IMR-90 (cell line): ENCODE results near the gene CKB. TPM values are rescaled to one million over a fixed set of nuclear protein-coding genes. Genes with fewer than 3 reads are reported as not detected.

Experiments used
- ATAC-seq: fragments of 200-7000 bp; cut with Tn5 transposase; 2 replicates; pipeline ENCODE4 v1.9.1; 2020; ENCODE audit warnings: low read depth, mild to moderate bottlenecking, moderate library complexity
- BruUV-seq: library from RNA; stranded (reverse); fragments of 400-500 nt; replicated peaks from 2 replicates; lab custom pipeline; 2021; lab: Mats Ljungman, UMichigan
- CTCF ChIA-PET: fragments of 300-600 bp; formaldehyde crosslinking; extraction: SDS; loops from one replicate; lab custom pipeline; 2021; ENCODE audit warnings: antibody characterized with exemption; lab: Yijun Ruan, JAX
- POLR2A ChIA-PET: fragments of 300-600 bp; sonication (Branson Sonifier 250); formaldehyde crosslinking; loops from one replicate; lab custom pipeline; 2022; ENCODE audit warnings: antibody characterized with exemption; ENCODE audit not compliant: unreplicated experiment; lab: Charles Lee
- DNase-seq: peaks from one replicate; pipeline ENCODE4 v3.0.0; 2013
- H2AFZ ChIP-seq: replicated peaks from 2 replicates; pipeline ENCODE3; 2013; ENCODE audit warnings: low read length, mild to moderate bottlenecking; ENCODE audit not compliant: poor library complexity
- H2AK5ac ChIP-seq: 2 replicates; pipeline ENCODE4 v1.6.1; 2013; ENCODE audit warnings: low read depth, low read length, inconsistent platforms
- H2AK9ac ChIP-seq: replicated peaks from 2 replicates; pipeline ENCODE3; 2013; ENCODE audit warnings: mild to moderate bottlenecking, low read depth, low read length, moderate library complexity; ENCODE audit not compliant: poor library complexity
- H2BK120ac ChIP-seq: 2 replicates; pipeline ENCODE4 v1.6.1; 2013; ENCODE audit warnings: low read depth, low read length, inconsistent platforms
- H2BK15ac ChIP-seq: 3 replicates; pipeline ENCODE4 v1.6.1; 2013; ENCODE audit warnings: low read depth, low read length, inconsistent platforms
- H2BK20ac ChIP-seq: 2 replicates; pipeline ENCODE4 v1.6.1; 2013; ENCODE audit warnings: low read depth, mild to moderate bottlenecking, inconsistent platforms, low read length, moderate library complexity
- H2BK5ac ChIP-seq: 2 replicates; pipeline ENCODE4 v1.6.1; 2013; ENCODE audit warnings: mild to moderate bottlenecking, low read depth, low read length, inconsistent platforms; ENCODE audit not compliant: poor library complexity, severe bottlenecking
- H3K14ac ChIP-seq: replicated peaks from 2 replicates; pipeline ENCODE4 v1.6.1; 2013; ENCODE audit warnings: low read depth, low read length, inconsistent platforms
- H3K18ac ChIP-seq: 2 replicates; pipeline ENCODE4 v1.6.1; 2013; ENCODE audit warnings: low read depth, low read length, control low read depth
- H3K23ac ChIP-seq: 2 replicates; pipeline ENCODE4 v1.6.1; 2013; ENCODE audit warnings: low read depth, low read length, inconsistent platforms
- H3K27ac ChIP-seq: 2 replicates; pipeline ENCODE4 v1.5.1; 2013; ENCODE audit warnings: mild to moderate bottlenecking, control low read depth, low read length; ENCODE audit not compliant: insufficient read depth
- H3K27me3 ChIP-seq: 2 replicates; pipeline ENCODE4 v1.6.1; 2013; ENCODE audit warnings: low read length; ENCODE audit not compliant: control insufficient read depth, insufficient read depth
- H3K36me3 ChIP-seq: 2 replicates; pipeline ENCODE4 v1.6.1; 2013; ENCODE audit warnings: low read length, mixed read lengths; ENCODE audit not compliant: control insufficient read depth, insufficient read depth
- H3K4ac ChIP-seq: 2 replicates; pipeline ENCODE4 v1.6.1; 2013; ENCODE audit warnings: low read depth, low read length, inconsistent platforms
- H3K4me1 ChIP-seq: 2 replicates; pipeline ENCODE4 v1.6.1; 2013; ENCODE audit warnings: low read length, mixed read lengths; ENCODE audit not compliant: control insufficient read depth, insufficient read depth
- H3K4me2 ChIP-seq: 2 replicates; pipeline ENCODE4 v1.6.1; 2013; ENCODE audit warnings: low read depth, mild to moderate bottlenecking, control low read depth, low read length, moderate library complexity
- H3K4me3 ChIP-seq: 2 replicates; pipeline ENCODE4 v1.5.1; 2013; ENCODE audit warnings: low read depth, mild to moderate bottlenecking, control low read depth, low read length, moderate library complexity; ENCODE audit not compliant: insufficient read depth
- H3K56ac ChIP-seq: 2 replicates; pipeline ENCODE4 v1.6.1; 2013; ENCODE audit warnings: low read length, inconsistent platforms; ENCODE audit not compliant: insufficient read depth; ENCODE audit errors: extremely low read depth
- H3K79me1 ChIP-seq, 2 experiments: 2 replicates each; pipeline ENCODE4 v1.6.1; 2013; ENCODE audit warnings: low read length in 2 of 2, inconsistent platforms in 1 of 2, low read depth in 1 of 2
- H3K9ac ChIP-seq: 2 replicates; pipeline ENCODE4 v1.6.1; 2013; ENCODE audit warnings: low read depth, low read length, control low read depth
- H3K9me1 ChIP-seq: 2 replicates; pipeline ENCODE4 v1.6.1; 2013; ENCODE audit warnings: low read length, inconsistent platforms; ENCODE audit not compliant: insufficient read depth
- H3K9me3 ChIP-seq: 2 replicates; pipeline ENCODE4 v1.6.1; 2013; ENCODE audit warnings: low read length; ENCODE audit not compliant: control insufficient read depth, insufficient read depth
- H4K20me1 ChIP-seq: 2 replicates; pipeline ENCODE4 v1.6.1; 2013; ENCODE audit warnings: low read length, inconsistent platforms; ENCODE audit not compliant: insufficient read depth
- H4K5ac ChIP-seq: 2 replicates; pipeline ENCODE4 v1.6.1; 2013; ENCODE audit warnings: mild to moderate bottlenecking, low read depth, low read length, control low read depth
- H4K8ac ChIP-seq, 2 experiments: 2 replicates each; pipeline ENCODE4 v1.6.1; 2013; ENCODE audit warnings: low read depth in 2 of 2, low read length in 2 of 2, control low read depth in 1 of 2, inconsistent platforms in 1 of 2
- H4K91ac ChIP-seq: 2 replicates; pipeline ENCODE4 v1.6.1; 2013; ENCODE audit warnings: low read depth, low read length, inconsistent platforms; ENCODE audit not compliant: insufficient read depth
- BHLHE40 ChIP-seq: fragments of 150-350 bp; IDR thresholded peaks from 2 replicates; pipeline ENCODE4 v1.6.1; 2016; ENCODE audit warnings: mild to moderate bottlenecking, low read depth, low read length
- CEBPB ChIP-seq: IDR thresholded peaks from 2 replicates; pipeline ENCODE4 v1.6.1; 2012; ENCODE audit warnings: low read depth, low read length, improper control_type of control experiment
- CHD1 ChIP-seq: IDR thresholded peaks from 2 replicates; pipeline ENCODE4 v1.6.1; 2012; ENCODE audit warnings: low read depth, low read length, improper control_type of control experiment
- MAFK ChIP-seq: IDR thresholded peaks from 2 replicates; pipeline ENCODE4 v1.6.1; 2012; ENCODE audit warnings: low read depth, low read length, improper control_type of control experiment
- MAZ ChIP-seq: IDR thresholded peaks from 2 replicates; pipeline ENCODE4 v1.6.1; 2012; ENCODE audit warnings: low read depth, mild to moderate bottlenecking, low read length, improper control_type of control experiment, moderate library complexity, borderline replicate concordance
- MXI1 ChIP-seq: IDR thresholded peaks from 2 replicates; pipeline ENCODE4 v1.6.1; 2012; ENCODE audit warnings: low read depth, mild to moderate bottlenecking, low read length, moderate library complexity, borderline replicate concordance
- NFE2L2 ChIP-seq: fragments of 150-350 bp; IDR thresholded peaks from 2 replicates; pipeline ENCODE4 v1.6.1; 2016; ENCODE audit warnings: low read depth, mild to moderate bottlenecking, low read length
- POLR2A ChIP-seq: IDR thresholded peaks from 2 replicates; pipeline ENCODE4 v1.6.1; 2012; ENCODE audit warnings: mild to moderate bottlenecking, low read depth, low read length
- RAD21 ChIP-seq: IDR thresholded peaks from 2 replicates; pipeline ENCODE4 v1.6.1; 2012; ENCODE audit warnings: low read length, improper control_type of control experiment
- RCOR1 ChIP-seq: IDR thresholded peaks from 2 replicates; pipeline ENCODE4 v1.6.1; 2012; ENCODE audit warnings: mild to moderate bottlenecking, low read length, improper control_type of control experiment; ENCODE audit not compliant: insufficient replicate concordance
- RFX5 ChIP-seq: IDR thresholded peaks from 2 replicates; pipeline ENCODE4 v1.8.0; 2012; ENCODE audit warnings: low read depth, mild to moderate bottlenecking, low read length, moderate library complexity
- SMC3 ChIP-seq: fragments of 150-350 bp; IDR thresholded peaks from 2 replicates; pipeline ENCODE4 v1.6.1; 2016; ENCODE audit warnings: low read depth, mild to moderate bottlenecking, antibody characterized with exemption, low read length, moderate library complexity
- WGBS, 2 experiments: methylation state at CpG; one replicate each; pipeline versions ENCODE4 v1.1.5 to v1.1.7; 2013; ENCODE audit warnings: missing lambda C conversion rate in 2 of 2; ENCODE audit not compliant: insufficient read length in 1 of 2; ENCODE audit errors: extremely low coverage in 2 of 2; 5-methylcytosine and 5-hydroxymethylcytosine counted together
- dilution Hi-C: fragments of 300-500 bp; cut with HindIII; formaldehyde crosslinking; loops from one replicate; pipeline ENCODE4 v1.14.3; 2018; ENCODE audit warnings: low sequenced_read_pairs; ENCODE audit not compliant: unreplicated experiment
- in situ Hi-C: fragments of 300-500 bp; cut with MboI; formaldehyde crosslinking; loops from 3 replicates; pipeline ENCODE4 v1.14.3; 2019; ENCODE audit warnings: low sequenced_read_pairs, inconsistent platforms, mixed read lengths
- intact Hi-C: fragments of 100-400 bp; cut with micrococcal nuclease; formaldehyde crosslinking; loops from 2 replicates; pipeline ENCODE4 v1.10.0; 2022
- polyA plus RNA-seq, 3 experiments: library from polyadenylated mRNA; depleted of rRNA; stranded (reverse); fragments of >200 nt; gene quantifications; 2 replicates each; pipeline ENCODE4 v1.2.3, GENCODE V29; 2012; ENCODE audit warnings: low replicate concordance in 1 of 3
- total RNA-seq: library from RNA; depleted of rRNA; stranded (reverse); fragments of >200 nt; gene quantifications from 2 replicates; pipeline ENCODE4 v1.2.3, GENCODE V29; 2012
- TF ChIP-seq, protein P1 (sequence below): fragments of 150-350 bp; IDR thresholded peaks from 2 replicates; pipeline ENCODE4 v1.6.1; 2017; ENCODE audit warnings: mild to moderate bottlenecking, antibody characterized with exemption, low read length, low read depth
- TF ChIP-seq, protein P2 (sequence below): conservative IDR thresholded peaks from 2 replicates; pipeline ENCODE4 v1.5.1; 2012; ENCODE audit warnings: mild to moderate bottlenecking, low read depth, low read length, improper control_type of control experiment
- TF ChIP-seq, protein P3 (sequence below): fragments of 150-350 bp; IDR thresholded peaks from 2 replicates; pipeline ENCODE4 v1.6.1; 2016; ENCODE audit warnings: low read depth, mild to moderate bottlenecking, low read length, moderate library complexity, borderline replicate concordance

Gene CKB
- total and polyA plus RNA-seq, 2 of the 4 experiments (the other 2 are of a cell fraction), result 17.7 to 82.6 TPM

DNA sequence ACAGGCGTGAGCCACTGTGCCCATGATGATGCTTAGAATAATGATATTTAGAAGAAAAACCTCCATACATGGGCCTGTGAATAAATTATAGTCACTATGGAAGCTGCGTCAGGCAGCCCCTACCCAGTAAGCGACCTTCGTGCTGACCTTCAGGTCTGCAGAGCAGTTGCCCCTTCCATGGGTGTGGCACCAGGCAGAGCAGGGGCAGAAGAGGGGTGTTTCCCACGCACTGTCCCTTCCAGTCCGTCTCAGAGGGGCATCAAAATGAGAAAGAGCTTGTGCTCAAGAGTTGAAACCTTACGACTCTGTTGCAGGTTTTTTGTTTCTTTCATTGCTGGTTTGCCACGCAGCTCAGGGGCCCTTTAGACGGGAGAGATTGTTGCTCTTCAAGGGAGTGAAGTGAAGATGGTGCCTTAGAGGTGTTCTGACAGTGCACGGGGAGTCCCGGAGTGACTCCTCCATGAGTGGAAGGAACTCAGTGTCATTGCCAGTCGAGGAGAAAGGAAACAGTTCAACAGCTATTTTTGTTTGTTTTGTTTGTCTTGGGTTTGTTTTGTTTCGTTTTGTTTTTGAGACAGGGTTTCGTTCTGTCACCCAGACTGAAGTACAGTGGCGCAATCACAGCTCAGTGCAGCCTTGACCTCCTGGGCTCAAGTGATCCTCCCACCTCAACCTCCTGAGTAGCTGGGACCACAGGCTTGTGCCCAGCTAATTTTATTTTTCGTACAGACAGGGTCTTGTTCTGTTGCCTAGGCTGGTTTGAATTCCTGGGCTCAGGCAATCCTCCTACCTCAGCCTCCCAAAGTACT is 13.9 kb downstream of the CKB start:
- H2BK5ac ChIP-seq, result no peak overlapping the region
- DNase-seq, result no peak
- no peak overlapping the region for H3K27ac ChIP-seq
- no peak overlapping the region for H3K4me2 ChIP-seq
- no peak overlapping the region for H4K91ac ChIP-seq
- BruUV-seq, result no TSS peak
- H4K20me1 ChIP-seq, result peaks cover 13% of the 10 kb centered on the region
- H3K18ac ChIP-seq, result no peak overlapping the region
- ChIA-PET CTCF (no interaction called here), POLR2A (no interaction called here)
- H2BK120ac ChIP-seq, result no peak overlapping the region
- peaks cover 4% of the 10 kb centered on the region; the same call in 1 of the 2 replicates for H3K4me1 ChIP-seq
- H3K4me3 ChIP-seq, result no peak overlapping the region
- dilution Hi-C loops (no loop called here), in situ Hi-C loops (no loop called here), intact Hi-C loops (no loop called here)
- no peaks in the 10 kb centered on the region for H3K9me3 ChIP-seq
- no peak overlapping the region for H3K14ac ChIP-seq
- no peak overlapping the region for H4K5ac ChIP-seq
- no peak for ATAC-seq
- no peak overlapping the region for H3K4ac ChIP-seq
- H2AK5ac ChIP-seq, result no peak overlapping the region
- no peaks in the 10 kb centered on the region for H3K27me3 ChIP-seq
- no peak overlapping the region for H2AFZ ChIP-seq
- 0 out of 2 replicates have a peak, but pooled peaks cover 3% of the 10 kb centered on the region for H3K9me1 ChIP-seq
- H3K9ac ChIP-seq, result no peak overlapping the region
- no peak overlapping the region for H3K23ac ChIP-seq
- H2BK20ac ChIP-seq, result no peak overlapping the region
- 100% methylated on average over 6 of the region's 16 CpGs; no CpG with 5 or more reads in 1 of the 2 experiments for WGBS, 2 experiments
- H3K56ac ChIP-seq, result no peak overlapping the region
- H2BK15ac ChIP-seq, result no peak overlapping the region
- H3K79me1 ChIP-seq, result peaks cover 3 to 29% of the 10 kb centered on the region in 2 experiments
- H2AK9ac ChIP-seq, result peak overlapping the region; percentile 37
- peaks cover 50% of the 10 kb centered on the region for H3K36me3 ChIP-seq
- no peak overlapping the region for H4K8ac ChIP-seq
- TF ChIP-seq, protein P1, sequence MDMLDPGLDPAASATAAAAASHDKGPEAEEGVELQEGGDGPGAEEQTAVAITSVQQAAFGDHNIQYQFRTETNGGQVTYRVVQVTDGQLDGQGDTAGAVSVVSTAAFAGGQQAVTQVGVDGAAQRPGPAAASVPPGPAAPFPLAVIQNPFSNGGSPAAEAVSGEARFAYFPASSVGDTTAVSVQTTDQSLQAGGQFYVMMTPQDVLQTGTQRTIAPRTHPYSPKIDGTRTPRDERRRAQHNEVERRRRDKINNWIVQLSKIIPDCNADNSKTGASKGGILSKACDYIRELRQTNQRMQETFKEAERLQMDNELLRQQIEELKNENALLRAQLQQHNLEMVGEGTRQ, result no peak
- no peak for TF ChIP-seq RAD21
- TF ChIP-seq SMC3, result no peak
- TF ChIP-seq MAFK, result no peak
- TF ChIP-seq, protein P2, sequence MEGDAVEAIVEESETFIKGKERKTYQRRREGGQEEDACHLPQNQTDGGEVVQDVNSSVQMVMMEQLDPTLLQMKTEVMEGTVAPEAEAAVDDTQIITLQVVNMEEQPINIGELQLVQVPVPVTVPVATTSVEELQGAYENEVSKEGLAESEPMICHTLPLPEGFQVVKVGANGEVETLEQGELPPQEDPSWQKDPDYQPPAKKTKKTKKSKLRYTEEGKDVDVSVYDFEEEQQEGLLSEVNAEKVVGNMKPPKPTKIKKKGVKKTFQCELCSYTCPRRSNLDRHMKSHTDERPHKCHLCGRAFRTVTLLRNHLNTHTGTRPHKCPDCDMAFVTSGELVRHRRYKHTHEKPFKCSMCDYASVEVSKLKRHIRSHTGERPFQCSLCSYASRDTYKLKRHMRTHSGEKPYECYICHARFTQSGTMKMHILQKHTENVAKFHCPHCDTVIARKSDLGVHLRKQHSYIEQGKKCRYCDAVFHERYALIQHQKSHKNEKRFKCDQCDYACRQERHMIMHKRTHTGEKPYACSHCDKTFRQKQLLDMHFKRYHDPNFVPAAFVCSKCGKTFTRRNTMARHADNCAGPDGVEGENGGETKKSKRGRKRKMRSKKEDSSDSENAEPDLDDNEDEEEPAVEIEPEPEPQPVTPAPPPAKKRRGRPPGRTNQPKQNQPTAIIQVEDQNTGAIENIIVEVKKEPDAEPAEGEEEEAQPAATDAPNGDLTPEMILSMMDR, result no peak
- no peak for TF ChIP-seq MAZ
- no peak for TF ChIP-seq RFX5
- no peak for TF ChIP-seq RCOR1
- no peak for TF ChIP-seq POLR2A
- no peak for TF ChIP-seq CHD1
- no peak for TF ChIP-seq BHLHE40
- TF ChIP-seq, protein P3, sequence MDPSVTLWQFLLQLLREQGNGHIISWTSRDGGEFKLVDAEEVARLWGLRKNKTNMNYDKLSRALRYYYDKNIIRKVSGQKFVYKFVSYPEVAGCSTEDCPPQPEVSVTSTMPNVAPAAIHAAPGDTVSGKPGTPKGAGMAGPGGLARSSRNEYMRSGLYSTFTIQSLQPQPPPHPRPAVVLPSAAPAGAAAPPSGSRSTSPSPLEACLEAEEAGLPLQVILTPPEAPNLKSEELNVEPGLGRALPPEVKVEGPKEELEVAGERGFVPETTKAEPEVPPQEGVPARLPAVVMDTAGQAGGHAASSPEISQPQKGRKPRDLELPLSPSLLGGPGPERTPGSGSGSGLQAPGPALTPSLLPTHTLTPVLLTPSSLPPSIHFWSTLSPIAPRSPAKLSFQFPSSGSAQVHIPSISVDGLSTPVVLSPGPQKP, result no peak
- no peak for TF ChIP-seq MXI1
- TF ChIP-seq NFE2L2, result no peak
- no peak for TF ChIP-seq CEBPB
